Upper lobe of left lung (tissue), 4 donors: ENCODE data around the gene ARHGEF26.

Experiments
- CTCF ChIP-seq, 6 experiments: fragments of 450-650 bp in 4 of 6; fragments of 200-600 bp in 2 of 6; sonication (generic) in 2 of 6; IDR thresholded peaks; one replicate each; pipeline ENCODE4 v1.5.1; 2016 to 2019; ENCODE audit warnings: antibody characterized with exemption in 6 of 6
- EP300 ChIP-seq, 4 donors: sonication (generic); formaldehyde crosslinking; IDR thresholded peaks; one replicate each; pipeline ENCODE4 v1.5.1; 2017; ENCODE audit warnings: antibody characterized with exemption in 4 of 4, control low read depth in 2 of 4

GRCh38 chr3:154180836-154181691, 59.9 kb downstream of the ARHGEF26 start:
- no peak for TF ChIP-seq CTCF (IDR thresholded peaks at IDR 0.05)
- peak in 3 of 4 donors; percentile 24 to 73 (median 72) for TF ChIP-seq EP300 (IDR thresholded peaks at IDR 0.05)
